ENCODE data around the gene PRKRA. TPM values are rescaled to one million over a fixed set of nuclear protein-coding genes. Genes with fewer than 3 reads are reported as not detected.

The PRKRA gene
- total and polyA plus RNA-seq, 9 of the 15 experiments (the other 6 are each of a cell fraction or from before 2014, with no cell fraction given), result 14.1 to 78.1 (median 52.3) TPM

- TF ChIP-seq FOSL1 (tag; conservative IDR thresholded peaks at IDR 0.05) (no peak; the same call in none of the 2 replicates), FOXJ2 (tag; IDR thresholded peaks at IDR 0.05) (peak; percentile 60; the same call in 1 of the 2 replicates), NBN (IDR thresholded peaks at IDR 0.05; ENCODE audit: low read depth) (peak; percentile 48; the same call in 1 of the 2 replicates), WHSC1 (IDR thresholded peaks at IDR 0.05; ENCODE audit: low read length) (no peak), HLTF (IDR thresholded peaks at IDR 0.05) (no peak), CTBP1 (IDR thresholded peaks at IDR 0.05; ENCODE audit: borderline replicate concordance) (peak; percentile 88), TFAP4 (CRISPR knock-in tag; IDR thresholded peaks at IDR 0.05; ENCODE audit: borderline replicate concordance) (peak; percentile 81), ZNF511 (CRISPR knock-in tag; IDR thresholded peaks at IDR 0.05) (peak; percentile 83; the same call in 1 of the 2 replicates), BRD9 (IDR thresholded peaks at IDR 0.05; ENCODE audit: low read depth, partially characterized antibody) (peak; percentile 43), HDGF (IDR thresholded peaks at IDR 0.05) (no peak), NR2C1 (IDR thresholded peaks at IDR 0.05) (no peak), NR2C1 (tag; IDR thresholded peaks at IDR 0.05) (no peak), ZC3H8 (IDR thresholded peaks at IDR 0.05) (no peak), MIER1 (IDR thresholded peaks at IDR 0.05; ENCODE audit: low read depth) (no peak), ZNF76 (CRISPR knock-in tag; IDR thresholded peaks at IDR 0.05; ENCODE audit: borderline replicate concordance) (peak; percentile 82; the same call in 1 of the 2 replicates), ZBTB2 (IDR thresholded peaks at IDR 0.05) (0 out of 2 replicates have a peak, but pooled peaks have one; percentile 48), CREB1 (IDR thresholded peaks at IDR 0.05) (0 out of 2 replicates have a peak, but pooled peaks have one; percentile 49), CREB1 (CRISPR knock-in tag; IDR thresholded peaks at IDR 0.05) (peak; percentile 74)
- TF ChIP-seq, protein P1, sequence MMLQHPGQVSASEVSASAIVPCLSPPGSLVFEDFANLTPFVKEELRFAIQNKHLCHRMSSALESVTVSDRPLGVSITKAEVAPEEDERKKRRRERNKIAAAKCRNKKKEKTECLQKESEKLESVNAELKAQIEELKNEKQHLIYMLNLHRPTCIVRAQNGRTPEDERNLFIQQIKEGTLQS (IDR thresholded peaks at IDR 0.05), result no peak
- TF ChIP-seq, protein P1 (CRISPR knock-in tag; conservative IDR thresholded peaks at IDR 0.05), result no peak
- TF ChIP-seq, protein P2, sequence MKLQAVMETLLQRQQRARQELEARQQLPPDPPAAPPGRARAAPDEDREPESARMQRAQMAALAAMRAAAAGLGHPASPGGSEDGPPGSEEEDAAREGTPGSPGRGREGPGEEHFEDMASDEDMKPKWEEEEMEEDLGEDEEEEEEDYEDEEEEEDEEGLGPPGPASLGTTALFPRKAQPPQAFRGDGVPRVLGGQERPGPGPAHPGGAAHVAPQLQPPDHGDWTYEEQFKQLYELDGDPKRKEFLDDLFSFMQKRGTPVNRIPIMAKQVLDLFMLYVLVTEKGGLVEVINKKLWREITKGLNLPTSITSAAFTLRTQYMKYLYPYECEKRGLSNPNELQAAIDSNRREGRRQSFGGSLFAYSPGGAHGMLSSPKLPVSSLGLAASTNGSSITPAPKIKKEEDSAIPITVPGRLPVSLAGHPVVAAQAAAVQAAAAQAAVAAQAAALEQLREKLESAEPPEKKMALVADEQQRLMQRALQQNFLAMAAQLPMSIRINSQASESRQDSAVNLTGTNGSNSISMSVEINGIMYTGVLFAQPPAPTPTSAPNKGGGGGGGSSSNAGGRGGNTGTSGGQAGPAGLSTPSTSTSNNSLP (IDR thresholded peaks at IDR 0.05; ENCODE audit: borderline replicate concordance, low read depth, low read length), result no peak
- TF ChIP-seq, protein P3, sequence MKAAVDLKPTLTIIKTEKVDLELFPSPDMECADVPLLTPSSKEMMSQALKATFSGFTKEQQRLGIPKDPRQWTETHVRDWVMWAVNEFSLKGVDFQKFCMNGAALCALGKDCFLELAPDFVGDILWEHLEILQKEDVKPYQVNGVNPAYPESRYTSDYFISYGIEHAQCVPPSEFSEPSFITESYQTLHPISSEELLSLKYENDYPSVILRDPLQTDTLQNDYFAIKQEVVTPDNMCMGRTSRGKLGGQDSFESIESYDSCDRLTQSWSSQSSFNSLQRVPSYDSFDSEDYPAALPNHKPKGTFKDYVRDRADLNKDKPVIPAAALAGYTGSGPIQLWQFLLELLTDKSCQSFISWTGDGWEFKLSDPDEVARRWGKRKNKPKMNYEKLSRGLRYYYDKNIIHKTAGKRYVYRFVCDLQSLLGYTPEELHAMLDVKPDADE (conservative IDR thresholded peaks at IDR 0.05; ENCODE audit: control insufficient read depth, low read depth, low read length), result peak; percentile 62; the same call in 1 of the 2 replicates
Measured at GRCh38 chr2:178450774-178451525, at the start of gene PRKRA, which contains the start of gene PJVK (continued).

Data from K562 (cell line).